NCI-H1436 (cell line): ENCODE measurements around the gene MTPN.

ENCODE experiments used
- DNase-seq: peaks from one replicate; lab custom pipeline; 2025; lab: John Stamatoyannopoulos, UW

Gene MTPN

GRCh38 chr7:135956393-135956792, 20.8 kb downstream of the MTPN start:
- no peak for DNase-seq

GRCh38 chr7:135950972-135951371, 26.2 kb downstream of the MTPN start:
- DNase-seq = no peak

- DNase-seq = no peak
Measured at GRCh38 chr7:135950429-135950828, 26.7 kb downstream of the MTPN start.

DNA sequence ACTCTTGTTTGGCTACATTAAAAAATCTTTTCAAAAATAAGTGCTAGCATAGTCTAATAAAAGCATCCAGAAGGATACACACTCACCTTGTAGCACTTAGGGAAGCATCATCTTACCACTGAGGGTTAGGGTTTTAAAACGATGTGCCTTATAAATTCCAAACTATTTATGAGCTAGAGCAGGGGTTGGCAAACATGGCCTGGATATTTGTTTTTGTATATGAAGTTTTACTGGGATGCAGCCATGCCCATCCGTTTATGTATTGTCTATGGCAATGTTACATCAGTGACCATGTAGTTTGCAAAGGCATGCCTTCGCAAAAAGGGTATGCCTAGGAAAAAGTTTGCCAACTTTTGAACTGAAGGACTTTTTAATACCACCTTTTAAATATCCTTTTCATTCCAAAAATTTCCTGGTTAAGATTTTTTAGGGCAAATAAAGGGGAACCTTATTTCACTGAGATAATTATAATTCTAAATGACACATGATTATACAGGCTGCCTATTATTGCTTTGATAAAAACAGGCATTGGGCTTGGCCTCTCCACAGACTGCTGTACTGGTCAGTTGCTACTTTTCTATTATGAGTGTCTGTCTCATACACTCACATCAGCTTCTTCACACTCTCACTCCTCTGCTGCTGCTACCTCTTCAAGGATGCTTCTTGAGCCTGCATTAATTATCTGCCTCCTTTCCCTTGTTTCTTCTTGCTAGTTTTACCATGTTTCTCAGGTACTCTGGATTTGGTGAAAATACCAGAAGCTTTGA, 30.7 kb downstream of the MTPN start:
- DNase-seq = no peak

GRCh38 chr7:135944753-135945152, 32.4 kb downstream of the MTPN start:
- DNase-seq = no peak

- DNase-seq = no peak
Measured at GRCh38 chr7:135943134-135943879, 33.9 kb downstream of the MTPN start.

- no peak for DNase-seq
Measured at GRCh38 chr7:135942614-135943013, 34.5 kb downstream of the MTPN start.

- DNase-seq = no peak
Measured at GRCh38 chr7:135940077-135941075, 36.8 kb downstream of the MTPN start.

GRCh38 chr7:135939261-135939812, 37.8 kb downstream of the MTPN start:
- no peak for DNase-seq

- DNase-seq = no peak
Measured at GRCh38 chr7:135938563-135938962, 38.6 kb downstream of the MTPN start.

DNA sequence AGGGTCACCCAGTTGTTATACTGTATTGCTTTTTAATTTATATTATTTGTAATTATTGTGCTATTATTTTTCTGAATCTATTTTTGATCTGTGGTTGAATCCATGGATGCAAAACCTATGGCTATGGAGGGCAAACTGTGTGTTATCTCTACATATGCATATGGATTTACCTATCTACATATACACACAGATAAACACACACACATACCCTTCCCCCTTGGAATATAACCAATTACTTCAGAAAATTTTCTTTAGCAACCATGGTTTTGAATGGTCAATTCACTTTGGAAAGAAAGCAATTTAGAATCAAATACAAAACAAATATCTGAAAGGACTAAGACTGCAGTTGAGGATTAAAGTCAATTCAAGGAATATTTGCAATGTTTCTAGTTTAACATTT, 39.1 kb downstream of the MTPN start:
- DNase-seq = no peak

DNA sequence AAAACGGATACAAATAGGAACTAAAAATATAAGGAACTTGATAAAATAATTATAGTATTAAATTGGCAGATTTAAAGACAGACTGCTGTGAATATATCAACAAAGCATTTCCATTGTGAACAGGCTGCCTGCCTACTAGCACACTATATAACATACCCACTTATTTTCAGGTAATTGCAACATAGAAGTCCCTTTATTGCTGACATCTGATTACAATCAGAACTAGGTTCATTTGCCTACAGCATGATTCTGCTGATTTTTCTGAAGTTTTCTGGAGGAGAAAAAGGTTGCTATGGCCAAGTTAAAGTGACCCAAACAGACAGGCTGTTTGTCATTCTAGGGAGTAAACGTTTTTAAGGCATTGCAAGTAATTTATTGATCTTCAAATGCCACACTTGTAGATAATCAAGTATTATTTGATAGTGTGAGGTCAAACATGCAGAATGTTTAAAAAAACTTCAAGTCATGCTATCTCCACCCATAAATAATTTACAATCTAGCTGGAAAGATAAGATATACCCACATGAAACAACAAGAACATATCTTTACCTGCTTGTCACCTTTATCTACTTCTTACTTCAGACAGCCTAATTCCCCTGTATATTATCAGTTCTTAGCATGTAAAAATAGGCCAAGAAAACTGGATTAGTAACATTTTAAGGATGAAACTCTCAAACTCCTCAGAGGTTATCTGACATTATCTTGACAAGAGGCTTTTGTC, 40.5 kb downstream of the MTPN start:
- DNase-seq = no peak

DNA sequence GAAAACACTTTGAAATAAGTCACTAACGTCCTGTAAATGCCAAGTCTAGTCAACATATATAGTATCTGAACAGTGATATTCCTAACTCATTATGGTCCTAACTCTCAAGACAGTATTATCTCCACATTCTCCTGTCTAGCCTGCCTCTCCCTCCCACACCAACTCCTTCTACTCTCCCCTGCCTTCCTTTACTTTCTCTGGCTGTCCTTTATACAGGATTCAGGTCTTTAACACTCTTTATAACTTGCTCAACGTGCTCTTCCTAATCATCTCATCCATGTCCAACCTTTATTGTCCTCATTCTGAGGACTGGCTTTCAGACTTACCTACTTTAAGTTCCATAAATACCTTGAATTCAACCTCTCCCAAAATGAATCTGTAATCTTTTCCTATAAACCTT, 42.5 kb downstream of the MTPN start:
- no peak for DNase-seq

- DNase-seq = no peak
Measured at GRCh38 chr7:135933509-135934188, 43.5 kb downstream of the MTPN start.

GRCh38 chr7:135932131-135932530, 45.0 kb downstream of the MTPN start:
- DNase-seq = no peak

DNA sequence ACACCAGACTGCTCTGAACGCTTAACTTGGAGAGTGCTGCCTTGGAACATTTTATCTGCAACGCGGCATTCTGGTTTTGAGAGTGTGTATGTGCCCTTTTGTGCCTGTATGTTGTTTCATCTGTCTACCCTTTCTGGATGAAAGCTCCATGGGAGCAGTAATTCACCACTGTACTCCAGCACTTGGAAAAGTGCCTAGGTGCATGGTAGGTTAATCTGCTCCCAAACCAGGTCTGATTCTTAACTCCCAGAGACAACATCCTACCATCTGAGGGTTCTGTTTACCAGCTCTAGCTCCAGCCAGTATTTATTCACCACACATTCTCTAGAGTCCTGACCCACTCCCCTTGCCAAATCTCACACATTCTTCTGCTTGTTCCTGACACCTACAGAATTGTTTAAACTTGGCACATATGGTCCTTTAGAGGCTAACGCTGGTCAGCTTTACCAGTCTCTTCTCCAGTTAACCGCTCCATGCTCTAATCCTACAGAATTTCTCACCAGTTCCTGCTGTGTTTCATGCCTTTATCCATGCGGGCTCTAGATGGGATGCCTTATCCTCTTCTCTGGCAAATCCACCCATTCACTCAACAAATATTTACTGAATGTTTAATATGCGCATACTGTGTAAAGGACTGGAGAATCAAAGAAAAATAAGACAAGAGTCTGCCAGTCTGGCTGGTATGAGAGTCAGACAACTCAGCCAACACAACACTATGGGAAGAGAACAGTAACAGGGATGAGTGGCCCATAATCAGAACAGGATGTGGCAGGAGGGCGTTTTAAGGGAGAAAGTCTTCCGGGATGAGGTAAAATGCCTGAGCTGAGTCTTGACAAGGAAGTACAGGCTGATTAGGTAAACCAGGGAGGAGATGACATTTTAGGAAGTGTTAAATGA, 46.3 kb downstream of the MTPN start:
- no peak for DNase-seq

DNA sequence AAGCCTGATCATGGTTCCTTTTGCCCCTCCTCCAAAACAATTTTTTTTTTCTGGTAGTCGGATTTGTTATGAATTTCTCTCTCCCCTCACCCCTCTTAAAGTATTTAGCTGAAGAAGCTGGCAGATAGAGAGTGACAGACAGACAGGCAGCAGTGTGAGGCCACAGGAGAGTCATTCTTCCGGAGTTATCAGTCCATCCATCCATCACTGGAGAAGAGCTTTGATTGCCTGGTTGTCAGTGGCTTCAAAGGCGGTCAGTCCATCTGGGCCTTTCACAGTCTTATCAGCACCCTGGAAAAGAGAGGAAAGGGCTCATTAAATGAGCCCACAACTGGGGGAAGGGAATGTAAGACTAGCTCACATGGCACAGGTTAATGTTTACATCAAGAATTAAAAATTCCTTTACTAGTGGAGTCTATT, 47.4 kb downstream of the MTPN start:
- DNase-seq = no peak

GRCh38 chr7:135929249-135929648, 47.9 kb downstream of the MTPN start:
- no peak for DNase-seq

DNA sequence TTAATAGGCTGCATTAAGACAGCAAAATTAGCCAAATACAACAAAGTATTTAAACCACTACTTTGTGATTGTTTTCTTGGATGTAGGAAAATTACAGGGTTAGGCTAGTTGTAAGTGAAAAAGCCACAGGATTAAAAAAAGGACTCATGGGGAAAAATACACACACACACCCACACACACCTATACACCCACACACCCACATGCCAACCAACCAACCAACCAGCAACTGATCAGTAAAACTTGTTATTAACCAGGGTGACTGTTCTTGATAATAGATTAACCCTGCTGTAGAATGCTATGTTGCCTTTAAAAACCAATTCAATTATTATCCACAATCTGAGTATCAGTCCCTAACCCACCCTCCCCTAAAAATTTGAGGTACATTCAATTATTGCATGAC, 49.0 kb downstream of the MTPN start:
- no peak for DNase-seq

- DNase-seq = no peak
Measured at GRCh38 chr7:135925210-135925609, 51.9 kb downstream of the MTPN start.
